Activated CD8-positive, alpha-beta T cell treated with anti-CD3 and anti-CD28 coated beads for 36 hours (primary cell): ENCODE data around the gene SEMA7A. TPM values are rescaled to one million over a fixed set of nuclear protein-coding genes. Genes with fewer than 3 reads are reported as not detected.

ENCODE experiments used
- ATAC-seq: fragments of 200-7000 bp; cut with Tn5 transposase; one replicate; pipeline ENCODE4 v1.10.0; 2021; ENCODE audit warnings: mild to moderate bottlenecking, moderate library complexity
- CTCF ChIA-PET: fragments of 350-600 bp; sonication (Branson Sonifier 250); formaldehyde crosslinking; loops from one replicate; lab custom pipeline; 2021; ENCODE audit warnings: antibody characterized with exemption; lab: Charles Lee
- POLR2A ChIA-PET: fragments of 350-600 bp; sonication (Branson Sonifier 250); formaldehyde crosslinking; loops from one replicate; lab custom pipeline; 2021; ENCODE audit warnings: antibody characterized with exemption; lab: Charles Lee
- DNase-seq: peaks from one replicate; pipeline ENCODE4 v3.0.0-alpha.2; 2020
- H3K27ac Mint-ChIP-seq: one replicate; pipeline ENCODE4 v1.8.0; 2021; ENCODE audit warnings: mild to moderate bottlenecking, mixed read lengths
- H3K27me3 Mint-ChIP-seq: one replicate; pipeline ENCODE4 v1.8.0; 2021; ENCODE audit warnings: mixed read lengths
- H3K36me3 Mint-ChIP-seq: one replicate; pipeline ENCODE4 v1.8.0; 2021; ENCODE audit warnings: low read depth, mixed read lengths
- H3K4me1 Mint-ChIP-seq: one replicate; pipeline ENCODE4 v1.8.0; 2021; ENCODE audit warnings: low read depth, mixed read lengths
- H3K4me3 Mint-ChIP-seq: one replicate; pipeline ENCODE4 v1.8.0; 2021; ENCODE audit warnings: mild to moderate bottlenecking, moderate library complexity, mixed read lengths
- H3K9me3 Mint-ChIP-seq: one replicate; pipeline ENCODE4 v1.8.0; 2021; ENCODE audit warnings: mixed read lengths
- intact Hi-C: fragments of 100-400 bp; cut with micrococcal nuclease; formaldehyde crosslinking; loops from one replicate; pipeline ENCODE4 v1.10.0; 2022
- total RNA-seq, 2 experiments: library from RNA; stranded (reverse); gene quantifications; one replicate each; pipeline ENCODE4 v1.2.3, GENCODE V29; 2021
- TF ChIP-seq, protein P1 (sequence below): fragments of 200-600 bp; IDR thresholded peaks from one replicate; pipeline ENCODE4 v1.8.0; 2022; ENCODE audit warnings: antibody characterized with exemption, mild to moderate bottlenecking

Gene SEMA7A
- total RNA-seq, 2 experiments from 2014 or later, result 62.4 TPM

DNA sequence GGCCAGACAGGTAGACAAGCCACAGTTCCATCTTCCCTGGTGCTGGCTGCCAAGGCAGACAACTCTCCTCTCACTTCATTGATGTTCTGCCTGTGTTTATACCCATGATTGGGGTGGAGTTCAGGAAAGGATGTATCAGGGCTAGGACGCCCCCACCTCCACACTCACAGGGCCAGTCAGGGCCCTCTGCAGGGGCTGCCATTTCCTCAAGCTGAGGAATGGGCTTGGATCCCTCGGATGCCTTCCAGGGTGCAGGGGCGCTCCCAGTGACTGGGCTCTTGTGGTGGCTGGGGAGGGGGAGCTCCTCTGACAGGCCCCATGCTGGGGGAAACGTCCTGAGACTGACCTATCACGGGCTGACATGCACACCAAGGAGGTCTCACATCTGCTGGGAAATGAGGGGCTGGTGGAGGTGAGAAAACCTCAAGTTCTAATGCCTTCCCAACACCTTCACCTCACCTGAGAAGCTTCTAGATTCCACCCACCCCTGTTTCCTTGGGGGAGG lies 31.4 kb downstream of the SEMA7A start:
- Mint-ChIP-seq H3K4me1 (peaks cover 87% of the 10 kb centered on the region), H3K27ac (peak overlapping the region; percentile 84), H3K27me3 (no peaks in the 10 kb centered on the region), H3K4me3 (peak overlapping the region; percentile 63), H3K9me3 (no peaks in the 10 kb centered on the region), H3K36me3 (peaks cover 6% of the 10 kb centered on the region)
- intact Hi-C loops, result loop anchor here (2.0 to 5.0 kb wide), 3 partner anchors 18 to 385 kb away; partner anchors contain the start of gene ARID3B
- POLR2A ChIA-PET, result interaction anchor here (0.7 to 7.9 kb wide), 17 partner anchors 9 to 143 kb away, joined by 3 to 141 read pairs (median 3); partner anchors contain the start of genes SEMA7A and UBL7
- peak; percentile 54 for DNase-seq
- ATAC-seq, result peak; percentile 3
- CTCF ChIA-PET, result interaction anchor here (0.6 to 5.3 kb wide), 14 partner anchors 9 to 367 kb away, joined by 3 to 35 read pairs (median 5); partner anchors contain the start of gene UBL7
- TF ChIP-seq, protein P1, sequence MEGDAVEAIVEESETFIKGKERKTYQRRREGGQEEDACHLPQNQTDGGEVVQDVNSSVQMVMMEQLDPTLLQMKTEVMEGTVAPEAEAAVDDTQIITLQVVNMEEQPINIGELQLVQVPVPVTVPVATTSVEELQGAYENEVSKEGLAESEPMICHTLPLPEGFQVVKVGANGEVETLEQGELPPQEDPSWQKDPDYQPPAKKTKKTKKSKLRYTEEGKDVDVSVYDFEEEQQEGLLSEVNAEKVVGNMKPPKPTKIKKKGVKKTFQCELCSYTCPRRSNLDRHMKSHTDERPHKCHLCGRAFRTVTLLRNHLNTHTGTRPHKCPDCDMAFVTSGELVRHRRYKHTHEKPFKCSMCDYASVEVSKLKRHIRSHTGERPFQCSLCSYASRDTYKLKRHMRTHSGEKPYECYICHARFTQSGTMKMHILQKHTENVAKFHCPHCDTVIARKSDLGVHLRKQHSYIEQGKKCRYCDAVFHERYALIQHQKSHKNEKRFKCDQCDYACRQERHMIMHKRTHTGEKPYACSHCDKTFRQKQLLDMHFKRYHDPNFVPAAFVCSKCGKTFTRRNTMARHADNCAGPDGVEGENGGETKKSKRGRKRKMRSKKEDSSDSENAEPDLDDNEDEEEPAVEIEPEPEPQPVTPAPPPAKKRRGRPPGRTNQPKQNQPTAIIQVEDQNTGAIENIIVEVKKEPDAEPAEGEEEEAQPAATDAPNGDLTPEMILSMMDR, result no peak

DNA sequence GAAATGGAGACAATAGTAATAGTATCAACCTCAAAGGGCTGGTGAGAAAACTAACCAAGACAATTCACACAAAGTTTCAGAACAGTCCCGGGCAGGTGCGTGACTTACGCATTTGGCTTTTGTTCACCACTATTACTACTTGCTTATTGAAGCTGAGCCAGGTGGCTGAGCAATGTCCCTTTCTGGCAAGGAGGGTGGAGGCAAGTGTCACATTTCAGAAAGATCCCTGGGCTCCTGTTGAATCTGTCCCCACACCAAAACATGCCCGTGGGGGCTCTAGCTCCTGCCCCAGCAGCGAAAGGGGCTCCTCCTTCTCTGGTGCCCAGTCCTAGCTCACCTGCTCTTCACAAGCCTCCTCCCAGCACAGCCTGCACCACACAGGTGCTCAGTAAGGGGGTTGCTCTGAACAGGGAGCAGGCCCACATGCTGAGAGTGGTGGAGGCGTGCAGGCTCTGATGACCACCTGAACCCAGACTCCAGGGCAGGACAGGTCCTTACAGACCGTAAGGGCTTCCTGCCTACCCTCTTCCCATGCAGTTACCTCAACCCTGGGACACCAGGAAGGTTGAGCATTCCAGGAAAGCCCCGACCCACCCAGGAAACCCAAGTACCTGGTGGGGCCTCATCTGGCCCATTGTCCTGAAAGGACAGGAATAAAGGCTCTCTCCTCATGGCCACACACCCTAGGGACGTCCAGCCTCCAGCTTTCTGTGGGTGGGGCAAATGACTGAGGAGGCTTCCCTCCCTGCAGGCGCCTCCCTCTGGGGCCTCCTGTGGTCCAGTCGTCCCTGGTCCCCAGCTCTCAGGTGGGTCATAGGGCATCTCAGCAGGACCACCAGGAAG lies 32.6 kb downstream of the SEMA7A start:
- H3K4me1 Mint-ChIP-seq, result peaks cover 89% of the 10 kb centered on the region
- ChIA-PET CTCF (interaction anchor here (1.5 to 5.3 kb wide), 7 partner anchors 10 to 38 kb away, joined by 4 to 29 read pairs (median 7); no protein-coding TSS in a partner anchor), POLR2A (interaction anchor here (0.5 to 7.9 kb wide), 10 partner anchors 10 to 144 kb away, joined by 3 to 141 read pairs (median 4); partner anchors contain the start of genes SEMA7A and UBL7)
- peak overlapping the region; percentile 63 for H3K4me3 Mint-ChIP-seq
- intact Hi-C loops, result loop anchor here (5.0 kb wide), 2 partner anchors 141 to 386 kb away; partner anchors contain the start of gene ARID3B
- peak overlapping the region; percentile 84 for H3K27ac Mint-ChIP-seq
- peaks cover 6% of the 10 kb centered on the region for H3K36me3 Mint-ChIP-seq
- ATAC-seq, result peak; percentile 12
- DNase-seq, result peak; percentile 83
- no peaks in the 10 kb centered on the region for H3K27me3 Mint-ChIP-seq
- TF ChIP-seq, protein P1, result no peak
- no peaks in the 10 kb centered on the region for H3K9me3 Mint-ChIP-seq

DNA sequence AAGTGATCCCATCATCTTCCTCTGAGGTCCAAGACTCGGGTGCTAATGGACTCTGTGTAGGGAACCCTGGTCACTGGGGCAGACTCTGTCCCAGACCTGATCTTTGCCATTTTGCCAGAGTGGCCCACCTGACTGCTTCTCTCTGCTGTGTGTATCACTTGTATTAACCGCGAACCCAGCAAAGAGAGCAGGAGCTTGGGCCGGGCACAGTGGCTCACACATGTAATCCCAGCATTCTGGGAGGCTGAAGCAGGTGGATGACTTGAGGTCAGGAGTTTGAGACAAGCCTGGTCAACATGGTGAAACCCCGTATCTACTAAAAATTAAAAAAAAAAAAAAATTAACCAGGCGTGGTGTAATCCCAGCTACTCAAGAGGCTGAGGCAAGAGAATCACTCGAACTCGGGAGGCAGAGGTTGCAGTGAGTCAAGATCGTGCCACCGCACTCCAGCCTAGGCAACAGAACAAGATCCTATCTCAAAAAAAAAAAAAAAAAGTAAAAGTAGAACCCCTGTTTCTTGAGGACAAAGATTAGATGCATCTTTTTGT lies 33.4 kb downstream of the SEMA7A start:
- Mint-ChIP-seq H3K36me3 (peaks cover 4% of the 10 kb centered on the region), H3K27me3 (no peaks in the 10 kb centered on the region), H3K27ac (peak overlapping the region; percentile 84), H3K4me3 (peak overlapping the region; percentile 63), H3K9me3 (no peaks in the 10 kb centered on the region), H3K4me1 (peaks cover 91% of the 10 kb centered on the region)
- peak; percentile 79 for DNase-seq
- TF ChIP-seq, protein P1, result no peak
- ChIA-PET POLR2A (interaction anchor here (1.2 to 7.9 kb wide), 8 partner anchors 8 to 145 kb away, joined by 4 to 141 read pairs (median 7); partner anchors contain the start of genes SEMA7A and UBL7), CTCF (interaction anchor here (1.1 to 5.3 kb wide), 7 partner anchors 15 to 369 kb away, joined by 3 to 29 read pairs (median 7); no protein-coding TSS in a partner anchor)
- intact Hi-C loops, result loop anchor here (5.0 kb wide), 2 partner anchors 142 to 387 kb away; partner anchors contain the start of gene ARID3B
- ATAC-seq, result peak; percentile 7

DNA sequence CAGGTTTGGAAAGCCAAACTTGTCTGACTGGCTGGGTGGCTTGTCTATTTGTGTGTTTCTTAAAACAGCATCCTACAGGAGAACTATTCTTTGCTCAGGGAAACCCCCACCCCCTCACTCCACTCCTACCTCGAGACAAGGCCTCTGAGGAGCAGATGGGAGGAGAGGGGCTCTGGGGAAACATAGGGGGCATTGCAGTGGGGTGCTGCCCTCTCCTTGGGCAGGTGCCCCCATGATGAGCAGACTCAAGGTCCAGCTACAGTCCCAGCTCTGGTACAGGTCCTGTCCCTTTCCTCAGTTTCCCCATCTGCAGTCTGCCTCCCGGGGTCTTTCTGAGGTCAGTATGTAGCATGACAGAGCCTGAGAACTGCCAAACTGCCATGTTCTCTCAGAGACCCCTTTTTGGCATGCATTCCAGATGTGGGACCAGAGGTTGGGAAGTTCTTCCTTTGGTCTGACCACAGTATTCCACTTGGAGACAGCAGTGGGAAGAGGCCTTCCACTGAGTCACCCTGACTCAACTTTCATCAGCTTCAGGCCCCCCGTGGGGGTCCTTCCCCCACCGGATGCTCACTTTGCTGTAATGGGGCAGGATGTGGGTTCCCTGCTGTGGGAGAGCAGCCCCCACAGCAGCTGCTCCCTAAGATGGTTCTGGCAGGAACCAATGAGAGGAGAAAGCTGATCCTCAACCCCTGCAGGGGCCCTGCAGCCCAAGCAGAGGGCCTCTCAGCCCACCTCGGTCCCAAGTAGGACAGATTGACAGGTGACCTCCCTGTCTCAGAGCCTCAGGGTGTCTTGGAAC lies 34.0 kb downstream of the SEMA7A start:
- Mint-ChIP-seq H3K4me3 (peak overlapping the region; percentile 63), H3K27ac (peak overlapping the region; percentile 84), H3K27me3 (no peaks in the 10 kb centered on the region), H3K4me1 (peaks cover 97% of the 10 kb centered on the region), H3K9me3 (no peaks in the 10 kb centered on the region), H3K36me3 (peaks cover 4% of the 10 kb centered on the region)
- intact Hi-C loops, result loop anchor here (5.0 kb wide), 2 partner anchors 143 to 388 kb away; partner anchors contain the start of gene ARID3B
- ChIA-PET POLR2A (interaction anchor here (1.2 to 7.9 kb wide), 6 partner anchors 9 to 146 kb away, joined by 4 to 141 read pairs (median 7); partner anchors contain the start of gene SEMA7A), CTCF (interaction anchor here (1.1 to 5.3 kb wide), 7 partner anchors 15 to 369 kb away, joined by 3 to 29 read pairs (median 7); no protein-coding TSS in a partner anchor)
- DNase-seq, result peak; percentile 89
- TF ChIP-seq, protein P1, result no peak
- peak; percentile 32 for ATAC-seq
